ENCODE results near the gene PLD3. TPM values are rescaled to one million over a fixed set of nuclear protein-coding genes. Genes with fewer than 3 reads are reported as not detected.

Gene PLD3
- total RNA-seq, 2 donors from 2014 or later, result 177 to 240 TPM

- peaks cover 1% of the 10 kb centered on the region for H3K36me3 ChIP-seq (ENCODE audit: control insufficient read depth, insufficient read depth, low read length)
- Mint-ChIP-seq H3K4me1 (peaks cover 7% of the 10 kb centered on the region), H3K27me3 (ENCODE audit: insufficient read depth) (no peaks in the 10 kb centered on the region), H3K9me3 (no peaks in the 10 kb centered on the region), H3K27ac (no peak overlapping the region), H3K36me3 (ENCODE audit: low read depth) (no peaks in the 10 kb centered on the region), H3K4me3 (no peak overlapping the region)
- 83 to 88% methylated on average over 6 to 16 of the region's 16 CpGs for WGBS, 2 experiments (ENCODE audit: insufficient coverage in 1 of 2, insufficient read length in 1 of 2)
- no peak overlapping the region for H3K4me3 ChIP-seq (ENCODE audit: low read length)
- H3K4me1 ChIP-seq (ENCODE audit: control insufficient read depth, insufficient read depth, low read length), result no peaks in the 10 kb centered on the region
- DNase-seq, result peak; percentile 53
- H3K27ac ChIP-seq (ENCODE audit: low read depth, low read length), result no peak overlapping the region
- no peak overlapping the region for H3K9ac ChIP-seq (ENCODE audit: extremely low read depth, low read length, poor library complexity, severe bottlenecking)
- TF ChIP-seq CTCF (conservative IDR thresholded peaks at IDR 0.05), result no peak
- H3K27me3 ChIP-seq (ENCODE audit: control insufficient read depth, insufficient read depth, low read length, poor library complexity, severe bottlenecking), result no peaks in the 10 kb centered on the region
- H3K9me3 ChIP-seq (ENCODE audit: control insufficient read depth, low read length), result no peaks in the 10 kb centered on the region
Observed at GRCh38 chr19:40416918-40417642, 68.6 kb downstream of the PLD3 start.

- 82 to 88% methylated on average over 4 of the region's 4 CpGs for WGBS, 2 experiments (ENCODE audit: insufficient coverage in 1 of 2, insufficient read length in 1 of 2)
- no peak overlapping the region for H3K27ac ChIP-seq (ENCODE audit: low read depth, low read length)
Observed at GRCh38 chr19:40417643-40417981, 69.1 kb downstream of the PLD3 start.

GRCh38 chr19:40418040-40418439 lies 69.5 kb downstream of the PLD3 start:
- Histone ChIP-seq H3K36me3 (ENCODE audit: control insufficient read depth, insufficient read depth, low read length) (peaks cover 10% of the 10 kb centered on the region), H3K27ac (ENCODE audit: low read depth, low read length) (no peak overlapping the region), H3K9me3 (ENCODE audit: control insufficient read depth, low read length) (no peaks in the 10 kb centered on the region), H3K9ac (ENCODE audit: extremely low read depth, low read length, poor library complexity, severe bottlenecking) (no peak overlapping the region), H3K4me3 (ENCODE audit: low read length) (no peak overlapping the region), H3K27me3 (ENCODE audit: control insufficient read depth, insufficient read depth, low read length, poor library complexity, severe bottlenecking) (no peaks in the 10 kb centered on the region), H3K4me1 (ENCODE audit: control insufficient read depth, insufficient read depth, low read length) (no peaks in the 10 kb centered on the region)
- peaks cover 5% of the 10 kb centered on the region for H3K36me3 Mint-ChIP-seq (ENCODE audit: low read depth)
- no peak for TF ChIP-seq CTCF (conservative IDR thresholded peaks at IDR 0.05)
- H3K27ac Mint-ChIP-seq, result no peak overlapping the region
- no peaks in the 10 kb centered on the region for H3K27me3 Mint-ChIP-seq (ENCODE audit: insufficient read depth)
- H3K4me1 Mint-ChIP-seq, result peaks cover 7% of the 10 kb centered on the region
- no peaks in the 10 kb centered on the region for H3K9me3 Mint-ChIP-seq
- DNase-seq, result no peak
- no peak overlapping the region for H3K4me3 Mint-ChIP-seq
- 87 to 98% methylated on average over 2 to 3 of the region's 3 CpGs for WGBS, 2 experiments (ENCODE audit: insufficient coverage in 1 of 2, insufficient read length in 1 of 2)

More at GRCh38 chr19:40417643-40417981, 69.1 kb downstream of the PLD3 start:
- no peaks in the 10 kb centered on the region for H3K27me3 Mint-ChIP-seq (ENCODE audit: insufficient read depth)
- H3K36me3 Mint-ChIP-seq (ENCODE audit: low read depth), result peaks cover 5% of the 10 kb centered on the region
- H3K4me1 ChIP-seq (ENCODE audit: control insufficient read depth, insufficient read depth, low read length), result no peaks in the 10 kb centered on the region
- no peak overlapping the region for H3K27ac Mint-ChIP-seq
- no peak for TF ChIP-seq CTCF (conservative IDR thresholded peaks at IDR 0.05)
- DNase-seq, result no peak
- H3K4me3 Mint-ChIP-seq, result no peak overlapping the region
- H3K9me3 ChIP-seq (ENCODE audit: control insufficient read depth, low read length), result no peaks in the 10 kb centered on the region
- no peaks in the 10 kb centered on the region for H3K9me3 Mint-ChIP-seq
- H3K9ac ChIP-seq (ENCODE audit: extremely low read depth, low read length, poor library complexity, severe bottlenecking), result no peak overlapping the region
- no peaks in the 10 kb centered on the region for H3K27me3 ChIP-seq (ENCODE audit: control insufficient read depth, insufficient read depth, low read length, poor library complexity, severe bottlenecking)
- H3K36me3 ChIP-seq (ENCODE audit: control insufficient read depth, insufficient read depth, low read length), result peaks cover 6% of the 10 kb centered on the region
- peaks cover 7% of the 10 kb centered on the region for H3K4me1 Mint-ChIP-seq
- H3K4me3 ChIP-seq (ENCODE audit: low read length), result no peak overlapping the region
